HG02610 (cell line): Measurements from ENCODE around the gene CLIP1.
"Not testable (repeated sequence)": the region's sequence is repeated elsewhere in the genome, so short reads cannot be mapped to it uniquely, and the experiment has no call there.

ENCODE experiments used
- ATAC-seq: cut with Tn5 transposase; IDR thresholded peaks from one replicate; pipeline ENCODE4 v1.9.1; 2021; ENCODE audit warnings: mild to moderate bottlenecking, moderate library complexity; ENCODE audit not compliant: unreplicated experiment

CLIP1 gene

DNA sequence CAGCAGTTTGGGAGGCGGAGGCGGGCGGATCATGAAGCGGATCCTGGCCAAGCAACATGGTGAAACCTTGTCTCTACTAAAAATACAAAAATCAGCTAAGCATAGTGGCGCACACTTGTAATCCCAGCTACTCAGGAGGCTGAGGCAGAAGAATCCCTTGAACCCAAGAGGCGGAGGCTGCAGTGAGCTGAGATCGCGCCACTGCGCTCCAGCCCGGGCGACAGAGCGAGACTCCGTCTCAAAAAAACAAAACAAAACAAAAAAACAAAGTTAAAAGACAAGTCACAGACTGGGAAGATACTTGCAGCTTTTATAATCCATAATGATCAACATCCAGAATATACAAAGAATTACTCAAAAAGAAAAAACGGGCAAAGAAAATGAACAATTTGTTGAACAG is 161.7 kb downstream of the CLIP1 start:
- not testable (repeated sequence) for ATAC-seq

DNA sequence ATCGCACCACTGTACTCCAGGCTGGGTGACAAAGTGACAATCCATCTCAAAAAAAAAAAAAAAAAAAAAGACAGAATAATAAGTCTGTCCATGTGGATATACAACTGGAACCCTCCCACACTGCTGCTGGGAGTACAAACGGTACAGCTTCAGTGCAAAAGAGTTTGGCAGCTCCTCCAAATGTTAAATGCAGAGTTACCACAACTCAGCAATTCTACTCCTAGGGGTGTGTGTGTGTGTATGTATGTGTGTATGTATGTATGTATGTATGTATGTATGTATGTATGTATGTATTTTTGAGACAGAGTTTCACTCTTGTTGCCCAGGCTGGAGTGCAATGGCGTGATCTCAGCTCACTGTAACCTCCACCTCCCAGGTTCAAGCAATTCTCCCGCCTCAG is 163.5 kb downstream of the CLIP1 start:
- ATAC-seq: not testable (repeated sequence)

DNA sequence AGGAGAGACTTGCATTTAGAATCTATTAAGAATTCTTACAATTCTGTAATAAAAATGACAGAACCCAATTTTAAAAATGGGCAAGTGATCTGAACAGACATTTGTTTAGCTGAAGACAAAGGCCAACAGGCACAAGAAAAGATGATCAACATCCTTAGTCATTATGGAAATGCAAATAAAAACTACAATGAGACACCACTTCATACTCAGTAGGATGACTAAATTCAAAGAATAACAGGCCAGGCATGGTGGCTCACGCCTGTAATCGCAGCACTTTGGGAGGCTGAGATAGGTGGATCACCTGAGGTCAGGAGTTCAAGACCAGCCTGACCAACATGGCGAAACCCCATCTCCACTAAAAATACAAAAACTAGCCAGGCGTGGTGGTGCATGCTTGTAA is 164.0 kb downstream of the CLIP1 start:
- ATAC-seq: not testable (repeated sequence)

DNA sequence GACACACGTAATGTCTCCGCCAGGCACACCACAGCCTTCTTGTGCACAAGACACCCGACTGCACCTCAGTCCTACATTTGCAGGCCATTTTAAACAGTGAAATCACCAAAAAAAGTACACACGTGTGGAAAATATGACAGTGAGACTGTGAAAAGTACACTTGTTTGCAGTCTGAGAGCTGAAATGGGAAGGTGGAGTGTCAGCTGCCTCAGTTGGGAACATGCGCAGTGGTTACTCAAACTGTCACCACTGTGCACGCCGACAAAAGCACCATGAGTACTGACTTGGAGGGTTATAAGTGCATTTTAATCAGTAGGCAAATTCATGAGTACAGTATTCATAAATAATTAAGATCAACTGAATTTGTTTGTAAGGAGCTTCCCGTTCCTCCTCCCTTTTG is 171.9 kb downstream of the CLIP1 start:
- ATAC-seq: no peak

DNA sequence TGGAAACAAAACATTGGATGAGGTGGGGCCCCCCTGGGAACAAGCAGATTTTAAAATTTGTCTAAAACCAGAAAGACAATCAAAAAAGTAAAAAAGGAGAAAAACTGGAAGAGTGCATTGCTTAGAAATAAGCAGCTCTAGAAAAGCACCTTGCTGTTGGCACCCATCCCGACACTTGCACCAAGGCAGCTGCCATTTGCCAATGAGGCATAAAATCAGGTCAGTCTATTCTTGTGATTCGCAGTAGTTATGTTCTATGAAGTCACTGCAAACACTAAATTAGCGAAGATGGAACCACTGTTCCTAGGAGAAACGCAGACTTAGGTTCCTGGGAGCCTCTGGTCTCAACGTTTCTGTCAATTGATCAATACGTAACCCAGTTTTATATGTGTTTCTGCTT is 172.4 kb downstream of the CLIP1 start:
- no peak for ATAC-seq

DNA sequence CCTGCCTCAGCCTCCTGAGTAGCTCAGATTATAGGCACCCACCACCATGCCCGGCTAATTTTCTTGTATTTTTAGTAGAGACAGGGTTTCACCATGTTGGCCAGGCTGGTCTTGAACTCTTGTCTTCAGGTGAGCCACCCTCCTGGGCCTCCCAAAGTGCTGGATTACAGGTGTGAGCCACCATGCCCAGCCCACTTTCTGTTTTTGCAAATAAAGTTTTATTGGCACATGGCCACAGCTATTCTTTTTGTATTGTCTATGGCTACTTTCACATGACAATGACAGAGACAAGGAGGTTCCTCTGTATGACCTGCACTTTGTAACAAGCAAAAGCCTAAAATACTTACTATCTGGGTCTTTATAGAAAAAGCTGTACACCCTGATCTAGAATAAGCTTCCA is 176.9 kb downstream of the CLIP1 start:
- ATAC-seq: no peak

DNA sequence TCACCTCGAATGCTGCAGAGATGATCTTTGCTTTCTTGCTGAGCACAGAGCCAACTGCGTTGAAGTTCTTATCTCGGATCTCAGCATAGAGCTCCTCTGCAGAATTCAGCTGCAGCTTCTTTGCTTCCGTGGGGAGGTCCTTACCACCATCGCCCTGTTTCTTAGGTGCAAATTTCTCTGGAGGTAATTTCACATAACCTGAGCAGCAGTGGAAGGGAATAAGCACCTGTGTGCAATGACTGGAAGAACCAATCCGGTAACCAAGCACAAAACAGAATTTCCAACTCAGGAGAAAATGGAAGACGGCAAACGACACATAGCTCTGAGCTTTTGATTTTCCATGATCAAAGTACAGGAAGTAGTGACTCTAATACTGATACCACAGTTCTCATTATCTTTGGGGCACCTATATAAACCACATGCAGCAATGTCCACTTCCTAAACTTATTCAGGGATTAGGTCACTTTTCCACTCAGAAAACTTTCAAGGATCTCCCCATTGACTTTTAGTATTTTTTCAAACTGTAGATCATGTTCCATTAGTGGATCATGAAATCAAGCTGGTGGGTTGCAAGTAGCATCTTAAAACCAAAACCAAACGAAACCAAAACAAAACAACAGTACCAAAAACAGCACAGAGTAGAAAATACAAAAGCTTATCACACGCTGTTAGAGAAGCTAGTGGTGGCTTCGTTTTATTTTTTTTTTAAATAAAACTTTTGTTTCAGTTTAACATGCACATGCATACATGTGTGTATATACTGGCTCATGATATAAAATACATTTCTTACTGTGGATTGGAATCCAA is 177.7 kb downstream of the CLIP1 start:
- ATAC-seq: no peak

DNA sequence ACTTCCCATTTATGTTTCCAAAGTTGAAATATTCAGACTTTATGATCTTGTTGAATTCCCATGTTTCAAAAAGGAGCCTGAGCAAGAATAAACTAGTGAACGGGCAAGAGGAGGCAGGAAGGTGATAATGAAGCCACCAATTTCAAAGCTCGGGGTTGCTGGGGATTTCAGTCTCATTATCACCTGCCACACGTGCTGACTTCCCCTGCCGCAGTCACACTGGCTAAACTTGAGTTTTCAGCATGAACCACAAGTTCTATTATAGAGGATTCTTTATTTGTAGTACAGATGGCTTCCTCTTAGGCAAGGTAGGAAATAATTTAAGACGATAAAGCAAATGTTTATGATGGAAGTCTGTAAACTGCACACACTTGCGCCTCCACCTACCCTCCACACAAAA is 178.5 kb downstream of the CLIP1 start:
- no peak for ATAC-seq

DNA sequence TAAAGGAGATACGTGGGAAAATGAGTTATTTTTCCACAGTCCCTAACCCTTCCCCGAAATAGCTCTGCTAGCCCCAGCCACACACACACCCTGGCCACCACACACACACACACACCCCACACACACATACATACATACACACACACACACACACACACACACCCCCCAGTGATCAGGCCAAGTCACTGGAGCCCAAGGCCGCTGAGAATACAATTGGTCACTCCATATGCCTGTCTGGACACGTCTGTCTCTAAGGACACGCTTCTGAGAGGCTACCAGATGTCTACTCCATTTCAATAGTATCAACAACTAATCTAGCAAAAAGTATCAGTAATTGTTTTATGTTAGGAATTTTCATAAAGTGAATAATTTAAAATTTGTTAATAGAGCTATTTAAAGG is 183.6 kb downstream of the CLIP1 start:
- ATAC-seq: no peak

DNA sequence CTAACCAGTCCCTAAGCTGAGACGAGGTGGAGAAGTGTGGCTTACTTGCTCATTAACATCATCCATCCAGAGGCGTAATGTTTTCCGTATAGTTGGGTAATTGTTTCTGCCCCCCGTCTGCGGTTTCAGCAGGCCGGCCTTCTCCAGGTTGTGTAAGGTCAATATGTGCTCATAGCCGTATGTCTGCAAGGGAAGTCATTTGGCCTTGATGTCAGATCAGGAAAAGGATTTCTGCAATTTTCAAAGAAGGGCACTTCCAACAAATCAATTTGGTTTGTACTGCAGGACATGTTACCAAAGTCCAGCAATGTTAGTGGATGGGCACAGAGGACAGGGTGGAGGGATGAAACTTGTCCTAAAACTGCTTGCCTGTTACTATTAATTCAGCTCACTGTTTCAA is 186.7 kb downstream of the CLIP1 start:
- ATAC-seq: no peak

DNA sequence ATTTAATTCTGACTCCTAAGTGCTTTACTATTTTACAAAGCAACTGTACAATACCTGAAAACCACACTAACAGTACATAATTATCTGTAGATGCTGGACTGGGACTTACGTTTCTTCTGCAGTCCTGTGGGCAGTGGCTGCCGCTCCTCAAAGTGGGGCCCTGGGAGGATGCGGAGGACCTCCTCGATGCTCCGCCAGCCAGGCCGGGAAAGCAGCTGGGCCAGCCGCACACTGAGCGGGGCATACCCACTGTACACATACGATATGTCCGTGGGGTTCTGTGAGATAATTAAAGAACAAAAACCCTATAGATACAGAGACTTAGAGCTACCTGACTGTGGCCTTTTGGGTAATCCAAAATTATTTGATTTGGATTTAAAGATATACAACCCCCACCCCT is 189.8 kb downstream of the CLIP1 start:
- ATAC-seq: no peak

DNA sequence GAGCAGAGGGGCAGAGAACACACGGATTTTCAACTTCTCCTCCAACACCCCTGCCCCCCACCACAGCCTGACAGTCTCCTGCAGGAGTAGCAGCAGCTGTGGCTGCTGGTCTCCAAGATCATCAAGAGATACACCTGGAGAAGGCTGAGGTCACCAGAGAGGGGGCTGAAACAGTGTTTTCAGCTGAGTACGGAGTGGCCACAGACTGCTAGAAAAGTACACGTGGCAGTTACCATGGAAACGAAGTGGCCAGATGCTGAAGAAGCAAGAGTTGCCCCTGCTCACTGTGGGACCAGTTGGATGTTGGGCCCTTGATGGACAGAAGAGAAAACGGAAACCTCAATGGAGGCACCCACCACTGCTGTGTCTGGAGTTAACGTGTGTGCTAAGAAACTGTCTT is 191.7 kb downstream of the CLIP1 start:
- no peak for ATAC-seq

DNA sequence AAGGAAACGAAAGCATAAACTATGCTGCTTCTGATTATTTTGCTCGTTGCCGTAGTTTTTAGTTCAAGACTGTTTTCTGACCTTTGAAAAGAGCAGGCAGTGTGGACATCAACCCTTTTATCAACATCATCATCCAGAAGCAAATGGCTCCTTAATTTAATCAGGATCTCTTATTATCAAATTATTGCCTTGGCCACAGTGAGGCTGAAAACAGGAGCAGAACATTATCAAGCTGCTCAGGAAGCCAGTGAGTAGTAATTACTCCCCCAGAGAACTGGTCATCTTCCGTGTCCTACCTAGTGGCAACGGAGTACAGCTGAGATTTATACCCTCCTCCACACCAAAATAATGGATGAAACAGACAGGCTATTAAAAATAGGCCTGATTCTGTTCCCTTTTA is 194.4 kb downstream of the CLIP1 start:
- ATAC-seq: no peak

DNA sequence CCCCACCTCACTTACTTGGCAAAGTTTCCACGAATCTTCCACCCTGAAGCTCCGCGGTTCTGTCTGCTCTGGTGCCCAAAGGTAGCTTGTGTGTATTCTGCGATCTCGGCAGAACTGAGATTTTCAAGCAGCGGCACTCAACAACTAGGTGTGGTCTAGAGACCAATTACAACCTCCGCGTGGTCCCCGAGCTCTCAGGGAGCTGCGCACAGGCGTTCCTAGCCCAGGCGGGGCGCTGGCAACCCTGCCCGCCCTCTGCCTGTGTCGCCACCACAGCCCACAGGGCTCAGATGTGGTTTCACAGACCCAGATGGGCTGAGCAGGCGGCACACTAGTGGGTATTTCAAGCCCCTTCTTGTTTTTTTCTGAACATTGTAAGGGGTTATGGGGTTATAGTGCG is 195.1 kb downstream of the CLIP1 start:
- ATAC-seq: no peak

DNA sequence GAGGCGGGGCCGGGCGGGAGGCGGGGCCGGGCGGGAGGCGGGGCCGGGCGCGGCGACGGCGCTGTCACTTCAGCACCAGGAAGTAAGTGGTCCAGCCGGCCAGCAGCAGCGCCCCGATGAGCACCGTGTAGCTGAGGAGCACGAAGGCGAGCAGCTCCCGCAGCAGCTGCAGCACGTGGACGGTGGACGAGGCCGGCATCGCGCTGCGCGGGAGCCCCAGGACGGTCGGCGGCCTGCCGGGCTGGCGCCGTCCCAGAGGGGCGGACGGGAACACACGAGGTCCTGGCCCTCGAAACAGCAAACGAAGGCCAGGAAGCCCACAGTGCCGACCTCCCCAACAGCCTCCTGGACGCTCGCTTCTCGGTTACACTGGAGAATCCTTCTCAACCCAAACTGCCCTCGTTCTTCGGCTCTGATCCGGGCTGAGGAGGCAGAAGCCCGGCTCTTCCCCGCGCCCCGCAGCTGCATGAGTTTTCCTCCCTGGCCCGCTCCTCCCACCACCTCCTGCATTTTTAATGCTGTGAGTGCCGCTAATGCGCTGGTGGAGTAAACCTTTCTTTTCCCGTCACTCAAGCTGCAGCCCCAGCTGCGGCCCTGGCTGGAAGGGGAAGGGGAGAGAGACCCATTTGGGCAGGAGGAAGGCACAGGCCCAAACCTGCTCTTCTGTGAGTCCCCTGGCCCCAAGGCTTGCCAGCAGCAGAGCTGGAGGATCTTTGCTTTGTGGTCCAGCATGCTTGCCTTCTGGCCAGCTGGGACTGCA is 195.9 kb downstream of the CLIP1 start:
- no peak for ATAC-seq

DNA sequence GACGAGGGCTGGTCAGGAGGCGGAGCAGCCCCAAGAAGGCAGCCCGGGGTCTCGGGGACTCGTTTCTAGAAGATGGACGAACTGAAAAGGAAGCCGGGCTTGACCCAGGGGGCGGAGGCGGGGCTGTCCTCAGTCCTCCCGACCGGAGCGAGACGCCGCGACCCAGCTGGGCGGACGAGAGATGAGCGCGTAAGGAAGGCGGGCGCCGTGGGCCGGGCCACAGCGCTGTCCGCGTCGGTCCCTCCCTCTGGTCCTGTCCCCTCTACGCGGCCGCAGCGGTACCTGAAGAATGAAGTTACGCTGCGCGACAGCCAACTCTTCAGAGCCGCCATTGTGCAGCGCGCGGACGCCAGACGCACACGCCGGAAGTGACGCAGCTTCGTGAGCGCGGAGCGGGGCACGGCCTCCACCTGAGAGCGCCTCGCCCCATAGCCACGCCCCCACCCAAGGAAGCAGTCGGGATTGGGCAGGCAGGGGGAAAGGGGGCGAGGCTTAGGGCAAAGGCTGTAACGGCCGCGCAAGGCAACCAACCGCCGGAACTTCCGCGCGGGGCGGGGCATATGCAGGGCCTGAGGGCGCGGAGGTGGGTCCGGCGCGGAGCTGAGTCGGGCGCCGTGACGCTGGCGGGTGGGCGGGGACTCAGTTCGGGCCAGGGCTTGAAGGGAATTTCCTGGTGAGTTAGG is 196.6 kb downstream of the CLIP1 start, which contains the start of gene DIABLO:
DIABLO (minus strand) TSS at position 370 of the 683 bp plus-strand sequence; CDS start at position 332, 38 bp downstream.
- peak; percentile 92 for ATAC-seq
